ENCODE results near the gene FPR2.

FPR2 gene

GRCh38 chr19:51739466-51740213 lies 21.3 kb upstream of the FPR2 start:
- no peaks in the 10 kb centered on the region for H3K27me3 ChIP-seq (ENCODE audit: control insufficient read depth, insufficient read depth, low read length)
- TF ChIP-seq CTCF (IDR thresholded peaks at IDR 0.05), result no peak

GRCh38 chr19:51740356-51740755 lies 20.6 kb upstream of the FPR2 start:
- Histone ChIP-seq H3K9me3 (ENCODE audit: control insufficient read depth, low read length) (no peaks in the 10 kb centered on the region), H3K4me3 (ENCODE audit: low read depth, low read length) (no peak overlapping the region), H3K27ac (no peak overlapping the region), H3K4me1 (no peaks in the 10 kb centered on the region), H3K36me3 (ENCODE audit: control insufficient read depth, insufficient read depth, low read length) (no peaks in the 10 kb centered on the region), H3K79me2 (no peaks in the 10 kb centered on the region), H3K27me3 (ENCODE audit: control insufficient read depth, insufficient read depth, low read length) (no peaks in the 10 kb centered on the region), H3K9ac (no peak overlapping the region), H2AFZ (no peak overlapping the region), H3K4me2 (ENCODE audit: low read length) (no peak overlapping the region)
- no peak for TF ChIP-seq CTCF (IDR thresholded peaks at IDR 0.05)

More at GRCh38 chr19:51739466-51740213, 21.3 kb upstream of the FPR2 start:
- H3K4me3 ChIP-seq (ENCODE audit: low read depth, low read length), result no peak overlapping the region
- no peak overlapping the region for H3K27ac ChIP-seq
- H2AFZ ChIP-seq, result no peak overlapping the region
- no peaks in the 10 kb centered on the region for H3K36me3 ChIP-seq (ENCODE audit: control insufficient read depth, insufficient read depth, low read length)
- no peak overlapping the region for H3K9ac ChIP-seq
- H3K79me2 ChIP-seq, result no peaks in the 10 kb centered on the region
- no peak overlapping the region for H3K4me2 ChIP-seq (ENCODE audit: low read length)
- no peaks in the 10 kb centered on the region for H3K4me1 ChIP-seq
- no peaks in the 10 kb centered on the region for H3K9me3 ChIP-seq (ENCODE audit: control insufficient read depth, low read length)

- Histone ChIP-seq H3K4me2 (ENCODE audit: low read length) (no peak overlapping the region), H3K4me1 (no peaks in the 10 kb centered on the region), H3K4me3 (ENCODE audit: low read depth, low read length) (no peak overlapping the region), H3K36me3 (ENCODE audit: control insufficient read depth, insufficient read depth, low read length) (no peaks in the 10 kb centered on the region), H3K9me3 (ENCODE audit: control insufficient read depth, low read length) (no peaks in the 10 kb centered on the region), H3K27ac (no peak overlapping the region), H2AFZ (no peak overlapping the region), H3K27me3 (ENCODE audit: control insufficient read depth, insufficient read depth, low read length) (no peaks in the 10 kb centered on the region), H3K79me2 (no peaks in the 10 kb centered on the region), H3K9ac (no peak overlapping the region)
- no peak for TF ChIP-seq CTCF (IDR thresholded peaks at IDR 0.05)
Measured at GRCh38 chr19:51742789-51743188, 18.2 kb upstream of the FPR2 start.

- Histone ChIP-seq H3K4me3 (ENCODE audit: low read depth, low read length) (no peak overlapping the region), H3K27me3 (ENCODE audit: control insufficient read depth, insufficient read depth, low read length) (no peaks in the 10 kb centered on the region), H3K9ac (no peak overlapping the region), H3K79me2 (no peaks in the 10 kb centered on the region), H3K27ac (no peak overlapping the region), H3K36me3 (ENCODE audit: control insufficient read depth, insufficient read depth, low read length) (no peaks in the 10 kb centered on the region), H3K4me1 (no peaks in the 10 kb centered on the region), H2AFZ (no peak overlapping the region), H3K9me3 (ENCODE audit: control insufficient read depth, low read length) (no peaks in the 10 kb centered on the region), H3K4me2 (ENCODE audit: low read length) (no peak overlapping the region)
- TF ChIP-seq CTCF (IDR thresholded peaks at IDR 0.05), result no peak
Measured at GRCh38 chr19:51743405-51743804, 17.6 kb upstream of the FPR2 start.

- Histone ChIP-seq H3K79me2 (no peaks in the 10 kb centered on the region), H3K27ac (no peak overlapping the region)
Measured at GRCh38 chr19:51746731-51747130, 14.2 kb upstream of the FPR2 start.

More at GRCh38 chr19:51746731-51747130, 14.2 kb upstream of the FPR2 start:
- Histone ChIP-seq H3K4me3 (ENCODE audit: low read depth, low read length) (no peak overlapping the region), H3K36me3 (ENCODE audit: control insufficient read depth, insufficient read depth, low read length) (no peaks in the 10 kb centered on the region), H3K9me3 (ENCODE audit: control insufficient read depth, low read length) (no peaks in the 10 kb centered on the region), H3K4me2 (ENCODE audit: low read length) (no peak overlapping the region), H3K4me1 (no peaks in the 10 kb centered on the region), H3K9ac (no peak overlapping the region), H3K27me3 (ENCODE audit: control insufficient read depth, insufficient read depth, low read length) (no peaks in the 10 kb centered on the region), H2AFZ (no peak overlapping the region)
- no peak for TF ChIP-seq CTCF (IDR thresholded peaks at IDR 0.05)
